ENCODE results near the gene UBP1. TPM values are rescaled to one million over a fixed set of nuclear protein-coding genes. Genes with fewer than 3 reads are reported as not detected.
"Not testable (repeated sequence)": the region's sequence is repeated elsewhere in the genome, so short reads cannot be mapped to it uniquely, and the experiment has no call there.

Gene UBP1
- total RNA-seq, 2 experiments from 2014 or later = 42.8 to 44.0 TPM

GRCh38 chr3:33358172-33358781 lies 81.9 kb downstream of the UBP1 start:
- H3K4me1 Mint-ChIP-seq (ENCODE audit: low read depth) = no peaks in the 10 kb centered on the region
- no peak for DNase-seq
- intact Hi-C loops (cut with micrococcal nuclease) = no loop called here
- H3K9me3 Mint-ChIP-seq = no peaks in the 10 kb centered on the region
- CTCF ChIA-PET = interaction anchor here (1.8 kb wide), 1 partner anchor 15 kb away, joined by 20 read pairs; no protein-coding TSS in a partner anchor
- no peak overlapping the region for H3K4me3 Mint-ChIP-seq
- H3K27ac Mint-ChIP-seq = no peak overlapping the region
- H3K27me3 Mint-ChIP-seq (ENCODE audit: low read depth) = peaks cover 7% of the 10 kb centered on the region
- H3K36me3 Mint-ChIP-seq (ENCODE audit: low read depth) = no peaks in the 10 kb centered on the region

GRCh38 chr3:33355611-33356010 lies 84.6 kb downstream of the UBP1 start:
- Mint-ChIP-seq H3K9me3 (no peaks in the 10 kb centered on the region), H3K4me3 (no peak overlapping the region), H3K27ac (no peak overlapping the region), H3K4me1 (ENCODE audit: low read depth) (no peaks in the 10 kb centered on the region), H3K27me3 (ENCODE audit: low read depth) (peaks cover 7% of the 10 kb centered on the region), H3K36me3 (ENCODE audit: low read depth) (no peaks in the 10 kb centered on the region)
- CTCF ChIA-PET = interaction anchor here (0.8 kb wide), 1 partner anchor 224 kb away, joined by 3 read pairs; no protein-coding TSS in a partner anchor
- intact Hi-C loops (cut with micrococcal nuclease) = no loop called here
- DNase-seq = no peak

GRCh38 chr3:33339758-33340157 lies 100.4 kb downstream of the UBP1 start:
- Mint-ChIP-seq H3K27me3 (ENCODE audit: low read depth) (peaks cover 2% of the 10 kb centered on the region), H3K36me3 (ENCODE audit: low read depth) (no peaks in the 10 kb centered on the region), H3K9me3 (no peaks in the 10 kb centered on the region), H3K4me1 (ENCODE audit: low read depth) (no peaks in the 10 kb centered on the region), H3K27ac (no peak overlapping the region), H3K4me3 (no peak overlapping the region)
- no peak for DNase-seq
- intact Hi-C loops (cut with micrococcal nuclease) = no loop called here
- CTCF ChIA-PET = no interaction called here

- H3K27me3 Mint-ChIP-seq (ENCODE audit: low read depth); CTCF ChIA-PET; H3K4me3 Mint-ChIP-seq: not testable (repeated sequence)
Measured at GRCh38 chr3:33338936-33339465, 101.2 kb downstream of the UBP1 start.

More at GRCh38 chr3:33338936-33339465, 101.2 kb downstream of the UBP1 start:
- H3K36me3 Mint-ChIP-seq (ENCODE audit: low read depth); intact Hi-C loops (cut with micrococcal nuclease); H3K27ac Mint-ChIP-seq; H3K9me3 Mint-ChIP-seq; H3K4me1 Mint-ChIP-seq (ENCODE audit: low read depth); DNase-seq: not testable (repeated sequence)

Other genes with a start within 250 kb of the UBP1 start
- gene SUSD5, start 221.6 kb downstream of the UBP1 start, total RNA-seq = not detected
- gene FBXL2, start 163.0 kb downstream of the UBP1 start, total RNA-seq = not detected

Measured in activated naive CD4-positive, alpha-beta T cell treated with anti-CD3 and anti-CD28 coated beads for 36 hours (primary cell).